Stromal cell of bone marrow (primary cell): ENCODE results near the gene IRGC.
A peak's percentile ranks its signal among the peaks of the same experiment; 100 is the strongest.
"Not testable (repeated sequence)": the region's sequence is repeated elsewhere in the genome, so short reads cannot be mapped to it uniquely, and the experiment has no call there.

Experiments
- DNase-seq: peaks from one replicate; pipeline ENCODE4 v3.0.0-alpha.2; 2012; ENCODE audit warnings: low read depth

The IRGC gene

DNA sequence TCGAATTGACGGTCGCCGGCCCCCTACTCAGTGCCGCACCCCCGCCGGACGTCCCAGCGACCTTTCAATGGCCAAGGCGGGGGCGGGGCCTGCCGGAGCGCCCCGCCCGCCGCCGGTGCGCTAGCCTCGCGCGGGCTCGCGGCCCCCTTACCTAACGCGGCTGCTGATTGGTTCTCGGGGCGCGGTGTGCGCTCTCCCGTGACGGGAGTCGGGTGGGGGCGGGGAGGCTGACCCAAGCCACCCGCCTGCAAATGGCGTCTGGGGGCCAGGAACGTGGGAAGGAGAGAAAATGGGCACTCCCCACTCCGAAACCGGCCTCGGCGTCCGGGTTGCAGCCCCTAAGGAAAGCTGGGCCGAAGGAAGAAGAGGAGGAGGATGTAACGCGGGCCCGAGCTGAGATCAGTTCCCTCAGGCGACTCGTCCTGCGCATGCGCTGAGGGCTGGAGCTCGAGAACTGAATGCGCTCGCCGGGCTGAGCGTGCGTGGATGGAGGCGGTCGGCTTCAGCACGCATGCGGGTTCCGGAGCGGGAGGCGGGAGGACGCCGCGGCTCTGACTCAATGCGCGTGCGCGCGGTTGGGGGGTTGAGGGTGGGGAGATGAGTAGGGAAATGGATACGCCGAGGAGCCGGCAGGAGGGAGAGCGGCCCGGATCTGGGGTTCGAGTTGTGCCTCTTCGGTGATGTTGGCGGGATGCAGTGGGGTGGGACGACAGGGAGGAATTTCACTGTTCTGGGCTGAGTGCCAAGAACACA lies 38.8 kb downstream of the IRGC start, which contains the start of gene SMG9:
TSS of gene SMG9 (minus strand) at position 460 of the 753 bp plus-strand sequence. CDS start 4,221 bp downstream, outside the sequence.
- peak; percentile 94 for DNase-seq

DNA sequence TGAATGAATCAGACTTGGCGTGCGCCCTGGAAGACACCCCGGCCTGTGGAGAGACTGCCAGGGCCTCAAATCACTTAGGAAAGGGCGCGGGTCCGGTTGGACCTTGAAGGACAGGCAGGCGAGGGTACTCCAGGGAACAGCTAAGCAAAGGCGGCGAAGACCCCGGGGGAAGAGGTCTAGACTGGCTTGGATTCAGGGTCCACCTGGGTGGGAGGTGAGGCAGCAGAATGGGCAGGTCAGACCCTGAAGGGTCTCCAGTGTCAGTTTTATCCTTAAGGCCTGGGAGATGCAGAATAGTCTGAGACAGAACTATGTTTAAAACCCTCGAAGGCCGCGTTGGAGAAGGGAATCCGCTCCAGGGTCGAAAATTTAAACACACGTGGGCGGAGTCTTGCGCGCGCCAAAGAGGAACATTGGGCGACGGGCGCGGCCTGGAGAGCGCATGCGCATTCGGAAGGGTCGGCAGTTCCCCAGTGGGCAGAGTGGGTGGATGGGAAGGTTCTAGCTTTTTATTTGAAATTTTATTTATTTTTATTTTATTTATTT lies 39.5 kb downstream of the IRGC start:
- peak; percentile 30 for DNase-seq

DNA sequence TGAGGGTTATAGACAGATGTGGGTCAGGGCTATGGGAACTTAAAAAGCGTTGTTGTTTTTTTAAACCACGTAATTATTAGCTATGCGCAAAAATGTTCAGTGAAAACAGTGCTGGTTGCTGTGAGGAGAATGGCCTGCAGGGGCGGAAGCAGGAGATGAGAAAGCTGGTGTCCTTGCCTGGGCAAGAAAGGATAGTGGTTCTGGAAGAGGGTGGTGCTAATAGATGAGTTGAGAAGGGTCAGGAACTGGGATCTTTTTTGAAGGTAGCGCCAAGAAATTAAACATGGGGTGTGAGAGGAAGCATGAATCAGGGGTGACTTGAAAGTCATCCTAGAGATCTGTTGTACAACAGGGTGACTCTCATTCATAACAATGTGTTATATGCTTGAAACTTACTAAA lies 43.6 kb downstream of the IRGC start:
- peak; percentile 85 for DNase-seq

DNA sequence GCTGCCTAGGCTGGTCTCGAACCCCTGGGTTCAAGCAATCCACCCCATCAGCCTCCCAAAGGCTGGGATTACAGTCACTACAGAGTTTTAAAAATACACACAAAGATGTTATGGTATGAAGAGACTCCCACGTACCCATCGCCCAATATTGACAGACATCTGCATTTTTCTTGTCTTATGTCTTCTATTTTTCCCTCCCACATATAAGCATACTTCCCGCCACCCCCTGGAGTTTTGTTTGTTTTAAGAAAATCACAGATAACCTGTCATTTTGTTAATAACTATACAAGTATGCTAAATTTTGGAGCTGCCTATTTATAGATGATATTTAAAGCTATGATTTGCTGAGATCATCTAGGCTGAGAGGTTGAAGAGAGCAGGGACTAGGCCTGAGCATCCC lies 45.1 kb downstream of the IRGC start:
- DNase-seq, result no peak

DNA sequence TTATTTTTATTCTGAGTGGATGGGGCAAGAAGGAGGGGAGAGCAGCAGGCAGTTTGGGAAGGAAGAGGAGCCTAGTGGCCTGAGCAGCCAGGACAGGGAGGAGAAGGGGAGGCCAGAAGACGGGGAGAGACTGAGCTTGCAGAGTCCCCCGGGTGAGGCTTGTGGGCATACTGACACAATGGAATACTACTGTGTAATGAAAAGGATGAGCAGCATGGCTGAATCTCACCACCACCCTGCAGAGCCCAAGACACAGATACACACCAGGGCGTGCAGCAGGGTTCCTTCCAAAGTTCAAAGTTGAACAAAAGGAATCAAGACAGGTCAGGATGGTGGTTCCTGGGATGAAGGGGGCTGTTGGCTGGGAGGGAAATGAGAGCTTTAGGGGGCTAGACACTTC lies 46.9 kb downstream of the IRGC start:
- no peak for DNase-seq

DNA sequence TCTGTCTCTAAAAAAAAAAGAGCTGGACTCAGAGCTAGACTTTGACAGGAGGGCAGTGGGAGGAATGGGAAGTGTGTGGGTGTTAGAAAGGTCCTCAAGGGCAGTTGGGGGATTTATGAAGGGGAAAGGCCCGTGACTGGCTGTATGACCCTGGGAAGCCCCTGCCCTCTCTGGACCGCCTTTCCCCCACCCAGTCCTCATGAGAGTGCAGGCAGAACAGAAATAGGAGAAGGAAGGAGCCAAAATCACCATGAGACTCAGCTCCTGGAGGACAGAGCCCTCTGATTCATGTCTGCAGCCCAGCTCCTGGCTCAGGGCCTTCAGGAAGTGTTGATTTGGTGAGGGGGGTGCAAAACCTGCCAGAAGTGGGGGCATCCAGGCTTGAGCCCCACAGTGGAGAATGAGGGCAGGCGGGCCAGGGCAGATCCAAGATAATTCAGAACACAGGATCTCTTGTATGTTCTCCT lies 47.6 kb downstream of the IRGC start:
- DNase-seq, result peak; percentile 73

DNA sequence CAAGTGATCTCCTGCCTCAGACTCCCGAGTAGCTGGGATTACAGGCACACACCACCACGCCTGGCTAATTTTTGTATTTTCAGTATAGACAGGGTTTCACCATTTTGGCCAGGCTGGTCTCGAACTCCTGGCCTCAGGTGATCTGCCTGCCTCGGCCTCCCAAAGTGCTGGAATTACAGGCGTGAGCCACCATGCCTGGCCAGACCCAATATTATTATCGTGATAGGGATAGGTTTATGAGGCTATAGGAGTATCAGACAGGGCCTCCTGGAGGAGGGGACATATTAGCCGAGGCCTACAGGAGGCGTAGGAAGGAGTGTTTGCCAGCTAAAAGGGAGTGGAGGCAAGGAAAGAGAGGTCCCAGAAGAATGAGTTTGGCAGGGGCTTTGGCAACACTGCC lies 48.8 kb downstream of the IRGC start:
- DNase-seq, result not testable (repeated sequence)

DNA sequence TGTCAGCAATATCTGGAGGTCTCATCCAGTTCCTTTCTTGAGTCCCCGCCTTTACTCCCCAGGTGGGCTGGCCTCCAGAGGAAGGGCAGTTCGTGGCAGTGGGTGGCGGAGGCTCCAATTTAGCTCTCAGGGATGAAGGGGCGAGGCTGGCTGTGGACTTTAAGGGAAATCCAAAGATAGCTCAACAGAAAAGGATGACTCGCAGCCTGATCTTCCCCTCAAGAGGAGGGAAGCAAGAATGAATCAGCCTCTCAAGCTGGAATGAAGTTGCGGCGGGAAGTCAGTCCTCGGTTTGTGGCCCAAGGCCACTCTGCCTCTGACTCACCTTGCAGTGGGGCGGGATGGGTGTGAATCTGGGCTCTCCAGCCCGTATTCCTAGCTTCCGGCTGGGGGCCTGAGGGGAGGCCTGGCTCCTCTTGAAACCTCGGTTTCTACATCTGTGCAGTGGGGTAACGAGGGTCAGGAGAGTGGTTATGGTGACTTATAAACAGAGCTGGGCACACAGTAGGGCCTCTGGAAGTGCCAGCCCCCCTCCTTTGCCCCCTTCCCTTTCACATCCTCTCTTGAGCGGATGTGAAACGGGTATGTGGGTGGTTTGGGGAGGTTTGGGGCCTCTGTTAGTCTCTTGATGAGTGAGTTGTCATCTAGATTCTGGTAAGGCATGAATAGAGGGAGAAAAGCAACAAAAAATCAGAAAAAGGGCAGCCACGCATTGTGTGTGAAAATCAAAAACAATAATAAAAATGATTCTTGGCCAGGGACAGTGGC lies 49.4 kb downstream of the IRGC start:
- DNase-seq, result peak; percentile 98

DNA sequence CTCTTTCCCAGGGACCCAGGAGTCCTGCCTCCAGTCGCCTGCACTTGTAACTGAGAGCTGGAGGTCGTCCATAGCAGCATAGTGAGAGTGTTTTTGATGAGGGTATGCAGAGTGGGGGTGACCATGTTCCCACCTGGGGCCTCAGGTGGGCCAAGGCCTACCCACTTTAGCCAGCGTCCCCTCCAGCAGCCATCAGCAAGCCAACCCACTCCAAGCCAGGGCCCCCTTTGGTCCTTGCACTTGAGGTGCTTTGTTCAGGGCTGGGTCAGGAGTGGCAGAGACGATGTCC lies 50.8 kb downstream of the IRGC start:
- no peak for DNase-seq

DNA sequence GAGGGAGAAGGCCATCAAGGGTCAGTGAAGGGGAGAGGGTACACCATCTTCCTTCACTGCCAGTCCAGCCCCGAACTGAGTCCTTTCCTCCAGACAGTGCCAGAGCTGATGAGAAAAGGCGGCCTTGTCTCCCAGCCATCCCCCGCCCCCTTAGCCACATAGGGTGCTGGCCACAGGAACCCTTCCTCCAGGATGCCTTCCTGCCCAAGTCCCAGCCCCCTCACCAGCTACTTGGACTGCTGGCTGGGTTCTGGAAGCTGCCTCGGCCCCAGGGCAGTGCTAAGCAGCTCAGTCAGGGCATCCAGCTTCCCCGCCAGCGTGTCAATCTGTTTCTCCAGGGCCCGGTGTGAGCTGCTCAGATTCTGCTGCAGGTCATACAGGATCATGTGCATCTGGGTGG lies 51.4 kb downstream of the IRGC start:
- DNase-seq, result no peak

DNA sequence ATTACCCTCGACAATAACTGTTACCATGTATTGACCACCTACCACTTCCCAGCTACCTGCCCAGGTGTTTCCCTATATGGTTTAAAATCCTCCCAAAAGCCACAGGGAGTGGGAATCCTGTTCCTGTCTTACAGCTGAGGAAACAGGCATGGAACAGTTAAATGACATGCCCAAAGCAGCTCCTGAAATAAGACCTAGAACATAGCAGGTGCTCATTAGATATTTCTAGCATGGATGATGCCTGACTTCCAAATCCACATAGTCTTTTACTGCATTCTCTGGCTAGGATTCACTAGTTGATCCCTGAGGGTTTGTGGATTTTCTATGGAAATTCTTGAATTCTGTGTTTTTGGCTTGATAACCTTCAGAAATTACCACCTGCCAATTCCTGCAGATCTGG lies 51.9 kb downstream of the IRGC start:
- no peak for DNase-seq

DNA sequence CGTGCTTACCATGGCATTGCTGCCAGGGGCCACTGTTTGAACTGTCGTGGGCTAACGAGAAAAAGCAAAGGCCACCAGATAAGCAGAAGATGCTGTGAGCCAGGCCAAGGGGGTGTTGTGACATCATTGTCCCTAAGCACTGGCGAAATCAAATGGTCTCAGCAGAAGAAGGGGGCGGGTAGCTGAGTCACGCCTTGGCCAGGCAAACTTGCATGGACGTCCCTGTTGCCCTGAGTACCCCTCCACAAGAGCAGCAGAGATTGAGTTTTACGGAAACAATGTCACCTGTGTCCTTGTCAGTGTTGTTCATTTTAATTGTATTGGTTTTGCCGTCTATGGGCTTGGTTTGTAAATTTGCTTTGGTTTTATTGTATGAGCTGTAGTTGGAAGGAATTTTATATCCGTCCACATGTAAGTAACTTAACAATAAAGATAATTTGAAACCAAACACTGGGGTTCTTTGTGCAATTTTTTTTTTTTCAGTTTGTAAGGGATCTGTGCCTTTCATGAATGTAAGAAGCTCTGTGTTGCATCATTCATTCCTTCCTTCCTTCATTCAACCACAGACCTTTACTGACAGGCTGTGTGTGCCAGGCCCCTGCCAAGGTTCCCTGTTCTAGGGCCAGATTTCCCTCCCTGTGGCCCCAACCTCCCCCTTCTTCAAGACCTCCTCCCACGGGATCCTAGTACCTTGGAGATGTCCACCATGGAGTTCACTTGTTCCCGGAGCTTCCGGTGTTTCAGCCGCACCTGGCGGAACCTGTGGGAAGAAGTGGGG lies 52.6 kb downstream of the IRGC start:
- no peak for DNase-seq

DNA sequence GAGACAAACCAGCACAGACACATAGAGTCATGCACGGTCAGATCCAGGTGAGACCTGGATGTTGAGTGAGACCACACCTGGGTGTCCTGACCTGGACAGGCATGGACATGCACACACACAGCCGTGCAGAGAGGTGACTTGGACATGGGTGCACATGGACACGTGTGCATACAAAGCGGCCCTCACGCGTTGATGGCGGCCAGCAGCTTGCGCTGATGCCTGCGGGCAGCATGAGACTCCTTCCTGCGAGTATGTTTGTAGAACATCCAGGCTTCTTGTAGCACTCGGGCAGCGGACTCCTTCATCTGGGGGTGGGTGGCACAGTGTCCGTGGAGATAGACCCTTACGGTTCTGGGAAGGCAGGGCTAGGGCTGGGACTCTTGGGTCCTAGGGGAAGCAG lies 53.4 kb downstream of the IRGC start:
- DNase-seq, result no peak
